Karpas-422 (cell line): ENCODE measurements around the gene CTNNA2. TPM values are rescaled to one million over a fixed set of nuclear protein-coding genes. Genes with fewer than 3 reads are reported as not detected.

Source experiments
- DNase-seq: peaks from one replicate; pipeline ENCODE4 v3.0.0-alpha.2; 2015
- H2AFZ ChIP-seq: fragments of 200-600 bp; sonication (generic); 2 replicates; pipeline ENCODE4 v1.6.1; 2014; ENCODE audit warnings: antibody characterized with exemption, low read length, mixed read lengths
- H3K27ac ChIP-seq: fragments of 200-600 bp; sonication (generic); 2 replicates; pipeline ENCODE4 v1.5.1; 2014; ENCODE audit warnings: mild to moderate bottlenecking, low read length, moderate library complexity
- H3K27me3 ChIP-seq: fragments of 200-600 bp; sonication (generic); 2 replicates; pipeline ENCODE4 v1.6.1; 2014; ENCODE audit warnings: low read length, mixed read lengths
- H3K36me3 ChIP-seq: fragments of 200-600 bp; sonication (generic); 2 replicates; pipeline ENCODE4 v1.6.1; 2014; ENCODE audit warnings: low read length, mixed read lengths; ENCODE audit not compliant: insufficient read depth
- H3K4me1 ChIP-seq: fragments of 200-600 bp; sonication (generic); 2 replicates; pipeline ENCODE4 v1.6.1; 2014; ENCODE audit warnings: mild to moderate bottlenecking, low read length, mixed read lengths
- H3K4me2 ChIP-seq: fragments of 200-600 bp; sonication (generic); 2 replicates; pipeline ENCODE4 v1.6.1; 2014; ENCODE audit warnings: low read length, low read depth, mild to moderate bottlenecking; ENCODE audit not compliant: poor library complexity, severe bottlenecking
- H3K4me3 ChIP-seq: fragments of 200-600 bp; sonication (generic); 2 replicates; pipeline ENCODE4 v1.5.1; 2014; ENCODE audit warnings: mild to moderate bottlenecking, antibody characterized with exemption, low read length, mixed read lengths
- H3K79me2 ChIP-seq: fragments of 200-600 bp; sonication (generic); 2 replicates; pipeline ENCODE4 v1.6.1; 2014; ENCODE audit warnings: mild to moderate bottlenecking, low read length, mixed read lengths
- H3K9ac ChIP-seq: fragments of 200-600 bp; sonication (generic); 2 replicates; pipeline ENCODE4 v1.6.0; 2014; ENCODE audit warnings: low read length
- H3K9me2 ChIP-seq: fragments of 200-600 bp; sonication (generic), shearing (Covaris generic); replicated peaks from 2 replicates; pipeline ENCODE4 v1.6.0; 2014; ENCODE audit warnings: mild to moderate bottlenecking, low read length, moderate library complexity; ENCODE audit not compliant: insufficient read depth
- H3K9me3 ChIP-seq: fragments of 300-700, 200-600 bp; sonication (generic); 2 replicates; pipeline ENCODE4 v1.6.1; 2014; ENCODE audit warnings: low read length, mixed read lengths
- H4K20me1 ChIP-seq: fragments of 200-600 bp; sonication (generic); 2 replicates; pipeline ENCODE4 v1.6.1; 2014; ENCODE audit warnings: mild to moderate bottlenecking, antibody characterized with exemption, low read length, low read depth; ENCODE audit not compliant: insufficient read depth
- small RNA-seq: library from RNA; depleted of rRNA; stranded (forward); fragments of <200 nt; gene quantifications from one replicate; pipeline ENCODE3, GENCODE V24; 2014
- total RNA-seq: library from RNA; depleted of rRNA; stranded (reverse); fragments of >200 nt; shearing (Covaris generic); gene quantifications from 2 replicates; pipeline ENCODE4 v1.2.3, GENCODE V29; 2014; ENCODE audit warnings: low replicate concordance

CTNNA2 gene
- total RNA-seq, 1 experiment from 2014 or later: not detected

GRCh38 chr2:80655265-80655664 lies 1142.4 kb downstream of the CTNNA2 start:
- Histone ChIP-seq H3K9me3 (peaks cover 29% of the 10 kb centered on the region), H4K20me1 (no peaks in the 10 kb centered on the region)
- DNase-seq: no peak

GRCh38 chr2:80670763-80671162 lies 1157.9 kb downstream of the CTNNA2 start:
- no peak overlapping the region for H3K27ac ChIP-seq
- H3K9ac ChIP-seq: no peak overlapping the region
- H3K27me3 ChIP-seq: no peaks in the 10 kb centered on the region
- no peak overlapping the region for H2AFZ ChIP-seq
- no peak overlapping the region for H3K4me2 ChIP-seq
- no peak overlapping the region for H3K4me3 ChIP-seq
- no peak for DNase-seq
- no peaks in the 10 kb centered on the region for H3K79me2 ChIP-seq
- no peaks in the 10 kb centered on the region for H3K36me3 ChIP-seq
- H3K9me2 ChIP-seq: no peaks in the 10 kb centered on the region
- no peaks in the 10 kb centered on the region for H3K4me1 ChIP-seq
- H4K20me1 ChIP-seq: no peaks in the 10 kb centered on the region
- H3K9me3 ChIP-seq: peaks cover 17% of the 10 kb centered on the region

More at GRCh38 chr2:80655265-80655664, 1142.4 kb downstream of the CTNNA2 start:
- Histone ChIP-seq H3K36me3 (no peaks in the 10 kb centered on the region), H3K79me2 (no peaks in the 10 kb centered on the region), H3K9ac (no peak overlapping the region), H3K4me1 (no peaks in the 10 kb centered on the region), H2AFZ (no peak overlapping the region), H3K27ac (no peak overlapping the region), H3K4me2 (no peak overlapping the region), H3K9me2 (no peaks in the 10 kb centered on the region), H3K27me3 (no peaks in the 10 kb centered on the region), H3K4me3 (no peak overlapping the region)

- Histone ChIP-seq H3K9me2 (peaks cover 4% of the 10 kb centered on the region; the same call in 1 of the 2 replicates), H3K4me3 (no peak overlapping the region), H3K36me3 (no peaks in the 10 kb centered on the region), H2AFZ (no peak overlapping the region), H3K27ac (no peak overlapping the region), H3K79me2 (no peaks in the 10 kb centered on the region), H3K9me3 (peaks cover 12% of the 10 kb centered on the region), H4K20me1 (no peaks in the 10 kb centered on the region), H3K27me3 (no peaks in the 10 kb centered on the region), H3K9ac (no peak overlapping the region), H3K4me1 (no peaks in the 10 kb centered on the region), H3K4me2 (no peak overlapping the region)
- DNase-seq: no peak
Measured at GRCh38 chr2:80687524-80687923, 1174.7 kb downstream of the CTNNA2 start.

- no peaks in the 10 kb centered on the region for H3K79me2 ChIP-seq
- H3K27me3 ChIP-seq: no peaks in the 10 kb centered on the region
Measured at GRCh38 chr2:80689106-80689505, 1176.3 kb downstream of the CTNNA2 start.

More at GRCh38 chr2:80689106-80689505, 1176.3 kb downstream of the CTNNA2 start:
- Histone ChIP-seq H3K4me2 (no peak overlapping the region), H3K36me3 (no peaks in the 10 kb centered on the region), H3K4me3 (no peak overlapping the region), H3K9me2 (peaks cover 4% of the 10 kb centered on the region; the same call in 1 of the 2 replicates), H2AFZ (no peak overlapping the region), H3K4me1 (no peaks in the 10 kb centered on the region), H4K20me1 (no peaks in the 10 kb centered on the region), H3K27ac (no peak overlapping the region), H3K9me3 (peaks cover 21% of the 10 kb centered on the region), H3K9ac (no peak overlapping the region)
- DNase-seq: peak; percentile 27

Small RNA genes within 50 kb of the gene (small RNA-seq; reads per million reads assigned to genes)
- gene MIR4264 (not detected), gene MIR8080 (not detected), gene RNU6-561P (not detected)
